ENCODE measurements around the gene NEDD4L.
"Not testable (repeated sequence)": the region's sequence is repeated elsewhere in the genome, so short reads cannot be mapped to it uniquely, and the experiment has no call there.

The NEDD4L gene

GRCh38 chr18:58269931-58270330, 225.9 kb downstream of the NEDD4L start:
- DNase-seq, result no peak

- no peak for DNase-seq
Measured at GRCh38 chr18:58270396-58270795, 226.4 kb downstream of the NEDD4L start.

- DNase-seq, result no peak
Measured at GRCh38 chr18:58271770-58272169, 227.7 kb downstream of the NEDD4L start.

- DNase-seq, result no peak
Measured at GRCh38 chr18:58272209-58272608, 228.2 kb downstream of the NEDD4L start.

- DNase-seq, result peak; percentile 22
Measured at GRCh38 chr18:58272779-58273435, 228.9 kb downstream of the NEDD4L start.

GRCh38 chr18:58275176-58275575, 231.2 kb downstream of the NEDD4L start:
- DNase-seq, result no peak

GRCh38 chr18:58276789-58277739, 233.0 kb downstream of the NEDD4L start:
- DNase-seq, result no peak

GRCh38 chr18:58279504-58280175, 235.6 kb downstream of the NEDD4L start:
- no peak for DNase-seq

- no peak for DNase-seq
Measured at GRCh38 chr18:58280191-58280590, 236.2 kb downstream of the NEDD4L start.

GRCh38 chr18:58282872-58283271, 238.8 kb downstream of the NEDD4L start:
- DNase-seq, result not testable (repeated sequence)

GRCh38 chr18:58284699-58285448, 240.8 kb downstream of the NEDD4L start:
- no peak for DNase-seq

GRCh38 chr18:58285449-58286130, 241.6 kb downstream of the NEDD4L start:
- DNase-seq, result no peak

- DNase-seq, result no peak
Measured at GRCh38 chr18:58286632-58287352, 242.8 kb downstream of the NEDD4L start.

GRCh38 chr18:58287353-58288274, 243.6 kb downstream of the NEDD4L start:
- DNase-seq, result no peak

GRCh38 chr18:58288921-58289797, 245.1 kb downstream of the NEDD4L start:
- peak; percentile 32 for DNase-seq

GRCh38 chr18:58290116-58290695, 246.2 kb downstream of the NEDD4L start:
- peak; percentile 26 for DNase-seq

- no peak for DNase-seq
Measured at GRCh38 chr18:58291131-58291530, 247.1 kb downstream of the NEDD4L start.

- no peak for DNase-seq
Measured at GRCh38 chr18:58292638-58293037, 248.6 kb downstream of the NEDD4L start.

GRCh38 chr18:58297198-58297597, 253.2 kb downstream of the NEDD4L start:
- DNase-seq, result peak; percentile 17
